Progenitor cell of endocrine pancreas (in vitro differentiated cells): ENCODE data around the gene ATG7. TPM values are rescaled to one million over a fixed set of nuclear protein-coding genes. Genes with fewer than 3 reads are reported as not detected.

Experiments
- DNase-seq: peaks from one replicate; pipeline ENCODE4 v3.0.0; 2021; ENCODE audit warnings: low spot score; ENCODE audit not compliant: unreplicated experiment
- H3K27ac Mint-ChIP-seq: 2 replicates; pipeline ENCODE4 v1.8.0; 2021; ENCODE audit warnings: mild to moderate bottlenecking, moderate library complexity, mixed read lengths
- H3K27me3 Mint-ChIP-seq: 2 replicates; pipeline ENCODE4 v1.8.0; 2021; ENCODE audit warnings: mixed read lengths
- H3K36me3 Mint-ChIP-seq: 2 replicates; pipeline ENCODE4 v1.8.0; 2022; ENCODE audit warnings: mixed read lengths; ENCODE audit not compliant: insufficient read depth
- H3K4me1 Mint-ChIP-seq: 2 replicates; pipeline ENCODE4 v1.8.0; 2021; ENCODE audit warnings: low read depth, mixed read lengths
- H3K4me3 Mint-ChIP-seq: 2 replicates; pipeline ENCODE4 v1.8.0; 2021; ENCODE audit warnings: low read depth, mild to moderate bottlenecking, moderate library complexity, mixed read lengths
- H3K9me3 Mint-ChIP-seq: 2 replicates; pipeline ENCODE4 v1.8.0; 2021; ENCODE audit warnings: low read depth, mixed read lengths
- total RNA-seq: library from RNA; stranded (reverse); gene quantifications from 2 replicates; pipeline ENCODE4 v1.2.1, GENCODE V29; 2021
- TF ChIP-seq, protein P1 (sequence below): fragments of 200-600 bp; sonication (generic); IDR thresholded peaks from one replicate; pipeline ENCODE4 v1.5.0; 2021; ENCODE audit warnings: antibody characterized with exemption, mild to moderate bottlenecking; ENCODE audit not compliant: unreplicated experiment

Gene ATG7
- total RNA-seq, 1 donor from 2014 or later: 29.1 TPM

DNA sequence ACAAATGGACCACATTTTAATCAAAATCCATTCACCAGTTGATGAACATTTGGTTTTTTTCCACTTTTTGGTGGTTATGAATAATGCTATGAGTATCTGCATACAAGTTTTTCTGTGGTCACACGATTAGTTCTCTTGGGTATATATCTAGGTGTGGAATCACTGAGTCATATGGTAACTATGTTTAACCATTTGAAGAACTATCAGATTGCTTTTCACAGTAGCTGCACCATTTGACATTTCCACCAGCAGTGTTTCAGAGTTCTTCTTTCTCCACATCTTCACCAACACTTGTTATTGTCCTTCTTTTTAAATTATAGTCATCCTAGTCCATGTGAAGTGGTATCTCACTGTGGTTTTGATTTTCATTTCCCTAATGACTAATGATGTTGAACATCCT lies 33.3 kb upstream of the ATG7 start:
- Mint-ChIP-seq H3K9me3 (peaks cover 4% of the 10 kb centered on the region), H3K36me3 (no peaks in the 10 kb centered on the region), H3K4me1 (no peaks in the 10 kb centered on the region), H3K27ac (no peak overlapping the region), H3K27me3 (peaks cover 11% of the 10 kb centered on the region), H3K4me3 (no peak overlapping the region)
- TF ChIP-seq, protein P1, sequence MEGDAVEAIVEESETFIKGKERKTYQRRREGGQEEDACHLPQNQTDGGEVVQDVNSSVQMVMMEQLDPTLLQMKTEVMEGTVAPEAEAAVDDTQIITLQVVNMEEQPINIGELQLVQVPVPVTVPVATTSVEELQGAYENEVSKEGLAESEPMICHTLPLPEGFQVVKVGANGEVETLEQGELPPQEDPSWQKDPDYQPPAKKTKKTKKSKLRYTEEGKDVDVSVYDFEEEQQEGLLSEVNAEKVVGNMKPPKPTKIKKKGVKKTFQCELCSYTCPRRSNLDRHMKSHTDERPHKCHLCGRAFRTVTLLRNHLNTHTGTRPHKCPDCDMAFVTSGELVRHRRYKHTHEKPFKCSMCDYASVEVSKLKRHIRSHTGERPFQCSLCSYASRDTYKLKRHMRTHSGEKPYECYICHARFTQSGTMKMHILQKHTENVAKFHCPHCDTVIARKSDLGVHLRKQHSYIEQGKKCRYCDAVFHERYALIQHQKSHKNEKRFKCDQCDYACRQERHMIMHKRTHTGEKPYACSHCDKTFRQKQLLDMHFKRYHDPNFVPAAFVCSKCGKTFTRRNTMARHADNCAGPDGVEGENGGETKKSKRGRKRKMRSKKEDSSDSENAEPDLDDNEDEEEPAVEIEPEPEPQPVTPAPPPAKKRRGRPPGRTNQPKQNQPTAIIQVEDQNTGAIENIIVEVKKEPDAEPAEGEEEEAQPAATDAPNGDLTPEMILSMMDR: no peak
- DNase-seq: no peak

DNA sequence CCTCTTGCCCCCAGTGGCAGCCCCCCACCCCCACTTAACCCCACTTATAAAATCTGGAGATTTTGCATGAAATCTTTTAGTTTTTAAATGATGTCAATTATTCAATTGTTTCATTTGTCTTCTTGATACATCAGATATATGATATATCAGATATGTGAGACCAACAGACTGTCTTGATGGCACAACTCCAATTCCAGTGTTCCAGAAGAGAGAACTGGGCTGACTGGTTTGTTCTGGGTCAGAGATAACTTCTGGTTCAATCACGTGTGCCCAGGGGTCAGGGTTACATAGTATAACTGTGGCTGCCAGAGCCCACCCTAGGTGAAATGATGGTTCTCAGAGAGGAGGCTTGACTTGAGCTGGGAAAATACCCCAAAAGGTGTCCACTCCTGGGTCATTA lies 32.4 kb upstream of the ATG7 start:
- peaks cover 4% of the 10 kb centered on the region for H3K9me3 Mint-ChIP-seq
- H3K27ac Mint-ChIP-seq: no peak overlapping the region
- DNase-seq: no peak
- H3K4me1 Mint-ChIP-seq: no peaks in the 10 kb centered on the region
- H3K27me3 Mint-ChIP-seq: peaks cover 7% of the 10 kb centered on the region
- no peaks in the 10 kb centered on the region for H3K36me3 Mint-ChIP-seq
- TF ChIP-seq, protein P1: no peak
- no peak overlapping the region for H3K4me3 Mint-ChIP-seq

- no peaks in the 10 kb centered on the region for H3K36me3 Mint-ChIP-seq
- no peak overlapping the region for H3K4me3 Mint-ChIP-seq
- H3K27me3 Mint-ChIP-seq: peaks cover 7% of the 10 kb centered on the region
- DNase-seq: no peak
- peaks cover 4% of the 10 kb centered on the region for H3K9me3 Mint-ChIP-seq
- TF ChIP-seq, protein P1: no peak
- H3K27ac Mint-ChIP-seq: no peak overlapping the region
- no peaks in the 10 kb centered on the region for H3K4me1 Mint-ChIP-seq
These were observed 31.7 kb upstream of the ATG7 start for GRCh38 chr3:11240496-11240895.

DNA sequence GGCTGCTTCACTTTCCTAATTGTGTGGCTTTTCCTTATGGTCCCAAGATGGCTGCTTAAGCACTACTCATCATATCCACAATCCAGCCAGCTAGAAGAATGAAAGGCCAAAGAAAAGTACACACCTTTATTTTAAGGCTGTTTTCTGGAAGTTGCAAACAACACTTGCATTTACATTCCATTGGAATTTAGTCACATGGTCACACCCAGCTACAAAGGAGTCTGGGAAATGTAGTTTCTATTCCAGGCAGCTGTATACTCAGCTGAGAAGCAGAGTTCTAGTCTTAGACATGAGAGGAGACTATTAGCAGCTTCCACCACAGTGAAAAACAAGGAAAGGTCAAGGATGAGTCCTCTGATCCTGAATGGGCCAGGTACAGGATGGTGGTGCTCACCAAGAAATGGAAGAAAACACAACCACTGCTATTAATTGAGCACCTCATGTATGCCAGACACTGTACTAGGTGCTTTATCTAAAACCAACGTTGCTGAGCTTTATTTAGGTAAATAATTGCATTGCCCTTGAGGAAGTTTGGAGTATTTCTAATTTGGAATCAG lies 28.0 kb upstream of the ATG7 start:
- no peak for DNase-seq
- Mint-ChIP-seq H3K27me3 (peaks cover 7% of the 10 kb centered on the region), H3K27ac (no peak overlapping the region), H3K9me3 (peaks cover under 1% of the 10 kb centered on the region), H3K4me3 (no peak overlapping the region), H3K36me3 (no peaks in the 10 kb centered on the region), H3K4me1 (no peaks in the 10 kb centered on the region)
- TF ChIP-seq, protein P1: no peak

DNA sequence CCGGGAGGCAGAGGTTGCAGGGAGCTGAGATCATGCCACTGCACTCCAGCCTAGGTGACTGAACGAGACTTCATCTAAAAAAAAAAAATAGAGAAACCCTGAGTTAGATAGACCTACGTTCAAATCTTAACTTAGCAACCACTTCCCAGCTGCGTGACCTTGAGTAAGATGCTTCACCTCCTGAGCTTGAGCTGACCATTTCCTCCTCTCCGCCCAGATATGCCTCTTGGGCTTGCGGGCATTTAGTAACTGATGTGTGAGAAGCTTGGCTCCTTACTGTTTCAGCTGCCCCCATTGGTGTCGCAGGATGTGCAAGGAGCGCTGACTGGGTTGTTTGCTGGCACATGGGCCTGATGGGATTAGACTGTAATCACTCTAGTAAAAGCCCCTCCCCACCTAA lies 26.9 kb upstream of the ATG7 start:
- TF ChIP-seq, protein P1: no peak
- DNase-seq: no peak
- no peak overlapping the region for H3K27ac Mint-ChIP-seq
- no peaks in the 10 kb centered on the region for H3K9me3 Mint-ChIP-seq
- H3K4me3 Mint-ChIP-seq: no peak overlapping the region
- no peaks in the 10 kb centered on the region for H3K4me1 Mint-ChIP-seq
- H3K36me3 Mint-ChIP-seq: no peaks in the 10 kb centered on the region
- H3K27me3 Mint-ChIP-seq: peaks cover 7% of the 10 kb centered on the region
